ENCODE results near the gene TAP2. TPM values are rescaled to one million over a fixed set of nuclear protein-coding genes. Genes with fewer than 3 reads are reported as not detected.

Gene TAP2
- 8.8 TPM for total RNA-seq

DNA sequence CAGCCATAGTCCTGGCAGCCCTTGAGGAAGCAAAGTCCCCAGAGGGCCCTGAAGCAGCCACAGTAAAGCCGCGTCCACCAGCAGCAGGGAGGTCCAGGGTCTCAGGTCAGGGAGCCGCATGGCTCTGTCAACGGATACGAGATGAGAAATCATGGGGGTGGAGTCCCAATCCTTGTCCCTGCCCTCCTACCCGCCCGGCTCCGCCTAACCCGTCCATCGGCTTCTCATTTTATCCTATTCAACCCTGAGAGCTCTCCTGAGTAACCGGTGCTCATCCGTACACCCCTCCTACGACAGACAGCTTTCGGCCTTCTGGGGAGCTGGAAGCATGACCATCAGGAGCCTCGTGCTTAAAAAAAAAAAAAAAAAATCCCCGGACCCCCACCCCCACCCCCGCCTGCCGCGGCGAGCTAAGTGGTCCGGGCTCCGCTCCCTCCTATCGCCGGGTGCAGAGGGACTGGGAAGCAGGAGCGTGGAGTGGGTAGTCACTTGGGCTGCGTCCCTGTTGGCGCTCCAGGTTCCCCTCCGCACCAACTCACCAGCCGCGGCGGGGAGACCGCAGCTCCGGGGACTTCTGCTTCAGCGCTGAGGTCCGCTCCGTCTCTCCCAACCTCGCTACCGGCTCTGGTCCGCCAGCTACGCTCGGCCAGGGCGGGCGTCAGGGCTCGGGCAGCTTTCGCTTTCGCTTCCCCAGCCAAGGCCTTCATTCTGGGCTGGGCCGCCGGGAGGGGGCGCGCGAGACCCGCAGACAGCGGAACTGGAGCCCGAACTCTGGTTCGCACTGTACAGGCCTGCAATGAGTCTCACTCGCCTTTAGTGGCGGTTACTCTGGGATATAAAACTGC, at the start of gene TAP2:
Gene TAP2 (minus strand): TSS at position 626 of the 845 bp plus-strand sequence. CDS start 506 bp downstream, at position 120.

GRCh38 chr6:32853541-32854375, 15.2 kb upstream of the TAP2 start, which contains the start of the genes PSMB9 and TAP1:
TSS of gene PSMB9 (plus strand) at chr6:32854192. CDS start at chr6:32854230, 38 bp downstream.
TSS of gene TAP1 (minus strand) at chr6:32853704. CDS start at chr6:32853636, 68 bp downstream.

GRCh38 chr6:32843979-32844838, 5.7 kb upstream of the TAP2 start, which contains the start of gene PSMB8:
TSS of gene PSMB8 (minus strand) at chr6:32844047. CDS start at chr6:32843996, 51 bp downstream.

DNA sequence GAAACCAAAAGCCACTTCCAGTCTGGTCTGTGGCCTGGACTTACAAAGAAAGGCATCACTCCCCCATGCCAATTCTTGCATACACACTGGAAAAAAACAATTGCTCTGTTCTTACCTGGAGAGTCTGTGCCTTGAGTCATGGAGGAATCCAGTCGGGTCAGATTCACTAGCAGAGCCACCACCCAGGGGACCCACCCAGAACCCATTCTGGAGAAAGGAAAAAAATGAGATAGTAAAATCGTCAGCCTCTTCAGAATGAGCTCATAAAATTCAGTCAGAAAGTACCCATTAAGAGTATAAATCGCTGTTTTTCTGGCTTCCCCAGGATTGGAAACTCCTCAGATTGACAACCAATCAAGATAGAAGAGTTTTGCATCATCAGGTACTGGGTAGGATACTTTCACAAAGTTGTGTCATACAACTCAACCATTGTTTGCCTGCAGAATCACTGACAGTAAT, 21.8 kb downstream of the TAP2 start, which contains the start of gene HLA-DOB:
Gene HLA-DOB (minus strand): TSS at position 257 of the 459 bp plus-strand sequence. CDS start 51 bp downstream, at position 206.

Other genes starting within 250 kb of the TAP2 start
- gene HLA-DRB1, start 248.9 kb downstream of the TAP2 start, total RNA-seq: 1.6 TPM
- gene HLA-DQA1, start 201.3 kb downstream of the TAP2 start, total RNA-seq: not detected
- 0.63 TPM for gene HLA-DQB1, start 172.1 kb downstream of the TAP2 start, total RNA-seq
- gene HLA-DQA2, start 97.3 kb downstream of the TAP2 start, total RNA-seq: not detected
- gene HLA-DQB2, start 75.2 kb downstream of the TAP2 start, total RNA-seq: not detected
- gene HLA-DOB, start 21.7 kb downstream of the TAP2 start, total RNA-seq: not detected
- gene PSMB8, start 5.3 kb upstream of the TAP2 start, total RNA-seq: 2.5 TPM
- gene TAP1, start 15.0 kb upstream of the TAP2 start, total RNA-seq: 4.7 TPM
- 0.94 TPM for gene PSMB9, start 15.5 kb upstream of the TAP2 start, total RNA-seq
- gene HLA-DMB, start 102.3 kb upstream of the TAP2 start, total RNA-seq: 0.31 TPM
- gene HLA-DMA, start 114.4 kb upstream of the TAP2 start, total RNA-seq: 1.6 TPM
- gene BRD2, start 129.9 kb upstream of the TAP2 start, total RNA-seq: 124 TPM
- gene HLA-DOA, start 170.9 kb upstream of the TAP2 start, total RNA-seq: 0.31 TPM
- gene HLA-DPA1, start 234.9 kb upstream of the TAP2 start, total RNA-seq: 0.94 TPM
- 1.9 TPM for gene HLA-DPB1, start 237.3 kb upstream of the TAP2 start, total RNA-seq